HG02642 (cell line): ENCODE results near the gene TMF1.

Source experiments
- ATAC-seq: cut with Tn5 transposase; IDR thresholded peaks from one replicate; pipeline ENCODE4 v1.9.1; 2021; ENCODE audit warnings: mild to moderate bottlenecking; ENCODE audit not compliant: unreplicated experiment, poor library complexity

The TMF1 gene

GRCh38 chr3:69080233-69080920 is 28.2 kb upstream of the TMF1 start, which contains the start of gene UBA3:
Gene UBA3 (minus strand): TSS chr3:69080365. CDS start chr3:69080353, 12 bp downstream.
- peak; percentile 52 for ATAC-seq

- ATAC-seq, result peak; percentile 23
These were observed 27.4 kb upstream of the TMF1 start for GRCh38 chr3:69079269-69080159.

DNA sequence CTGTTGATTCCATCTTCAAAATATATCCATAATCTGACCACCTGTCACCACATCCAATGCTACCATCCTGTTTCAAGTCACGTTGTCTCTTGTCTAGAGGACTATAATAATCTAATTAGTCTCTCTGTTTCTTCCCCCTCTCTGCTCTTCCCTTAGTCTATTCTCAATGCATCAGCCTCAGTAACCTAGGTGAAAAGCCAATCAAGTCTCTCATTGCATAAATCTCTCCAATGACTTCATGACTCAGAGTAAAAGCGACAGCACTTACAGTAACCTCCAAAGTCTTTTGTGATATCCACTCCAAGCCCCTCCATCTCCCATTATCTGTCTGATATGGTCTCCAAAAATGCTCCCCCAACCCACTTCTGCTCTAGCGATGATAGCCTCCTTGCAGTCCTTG is 20.8 kb upstream of the TMF1 start:
- ATAC-seq, result no peak

DNA sequence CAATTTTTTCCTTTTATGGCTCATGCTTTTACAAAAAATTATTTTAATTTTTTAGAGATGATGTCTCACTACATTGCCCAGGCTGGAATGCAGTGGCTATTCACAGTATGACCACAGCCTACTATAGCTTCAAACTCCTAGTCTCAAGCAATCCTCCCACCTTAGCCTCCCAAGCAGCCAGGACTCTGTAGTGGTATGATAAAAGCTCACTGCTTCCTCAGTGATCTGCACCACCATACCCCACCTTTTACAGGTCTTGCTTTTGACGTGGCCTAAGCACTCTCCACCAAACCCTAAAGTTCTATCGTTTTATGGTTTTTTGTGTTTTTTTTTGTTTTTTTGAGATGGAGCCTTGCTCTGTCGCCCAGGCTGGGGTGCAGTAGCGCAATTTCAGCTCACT is 14.0 kb upstream of the TMF1 start:
- no peak for ATAC-seq

DNA sequence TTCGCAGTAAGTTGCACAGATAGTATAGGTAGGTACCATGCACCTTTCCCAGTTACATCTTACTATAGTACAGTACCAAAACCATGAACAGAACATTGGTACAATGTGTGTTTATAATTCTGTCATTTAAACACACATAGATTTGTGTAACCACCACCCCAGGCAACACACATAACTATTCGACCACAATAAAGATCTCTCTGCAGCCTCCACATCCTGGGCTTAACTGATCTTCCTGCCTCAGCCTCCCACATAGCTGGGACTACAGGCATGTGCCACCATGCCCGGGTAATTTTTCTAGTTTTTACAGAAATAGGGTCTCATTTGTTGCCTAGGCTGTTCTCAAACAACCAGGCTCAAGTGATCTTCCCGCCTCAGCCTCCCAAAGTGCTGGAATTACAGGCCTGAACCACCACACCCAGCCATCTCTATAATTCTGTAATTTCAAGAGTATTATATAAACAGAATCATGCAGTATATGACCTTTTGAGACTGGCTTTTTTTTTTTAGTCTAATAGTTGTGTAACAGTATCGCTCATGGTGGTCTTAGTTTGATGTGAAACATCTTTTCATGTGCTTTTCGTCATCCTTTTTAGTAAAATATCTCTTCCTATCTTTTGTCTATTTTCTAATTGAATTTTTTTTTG is 13.3 kb upstream of the TMF1 start:
- ATAC-seq, result no peak

DNA sequence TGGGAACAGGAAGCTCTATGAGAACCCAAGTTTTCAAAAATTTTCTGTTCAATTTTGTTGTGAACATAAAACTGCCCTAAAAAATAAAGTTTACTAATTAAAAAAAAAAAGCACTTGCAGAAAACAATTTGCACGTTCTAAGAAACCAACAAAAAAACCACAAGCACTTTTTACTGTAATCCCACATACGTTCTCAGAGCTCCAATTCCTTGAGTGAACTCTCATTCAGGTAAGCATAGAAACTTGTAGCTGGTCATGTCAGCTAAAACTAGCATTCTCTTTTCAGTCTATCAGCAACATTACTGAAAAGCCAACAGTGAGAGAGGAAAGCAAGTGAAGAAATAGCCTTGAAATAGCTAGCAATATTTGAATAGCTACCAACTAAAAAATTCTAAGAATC is 11.5 kb upstream of the TMF1 start:
- ATAC-seq, result no peak

GRCh38 chr3:69059688-69060087 is 7.6 kb upstream of the TMF1 start:
- ATAC-seq, result no peak

DNA sequence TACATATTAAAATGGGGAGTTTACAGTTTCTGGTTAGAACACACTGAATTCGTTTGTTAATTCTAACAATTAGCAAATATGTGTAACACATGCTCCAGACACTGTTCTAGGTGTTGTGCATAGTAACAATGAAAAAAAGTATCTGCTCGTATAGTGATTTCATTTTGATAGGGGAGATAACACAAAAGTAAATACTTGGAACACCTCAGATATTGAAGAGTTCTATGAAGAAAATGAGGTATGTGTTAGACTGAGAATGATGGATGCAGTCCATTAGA is 6.8 kb upstream of the TMF1 start:
- no peak for ATAC-seq

DNA sequence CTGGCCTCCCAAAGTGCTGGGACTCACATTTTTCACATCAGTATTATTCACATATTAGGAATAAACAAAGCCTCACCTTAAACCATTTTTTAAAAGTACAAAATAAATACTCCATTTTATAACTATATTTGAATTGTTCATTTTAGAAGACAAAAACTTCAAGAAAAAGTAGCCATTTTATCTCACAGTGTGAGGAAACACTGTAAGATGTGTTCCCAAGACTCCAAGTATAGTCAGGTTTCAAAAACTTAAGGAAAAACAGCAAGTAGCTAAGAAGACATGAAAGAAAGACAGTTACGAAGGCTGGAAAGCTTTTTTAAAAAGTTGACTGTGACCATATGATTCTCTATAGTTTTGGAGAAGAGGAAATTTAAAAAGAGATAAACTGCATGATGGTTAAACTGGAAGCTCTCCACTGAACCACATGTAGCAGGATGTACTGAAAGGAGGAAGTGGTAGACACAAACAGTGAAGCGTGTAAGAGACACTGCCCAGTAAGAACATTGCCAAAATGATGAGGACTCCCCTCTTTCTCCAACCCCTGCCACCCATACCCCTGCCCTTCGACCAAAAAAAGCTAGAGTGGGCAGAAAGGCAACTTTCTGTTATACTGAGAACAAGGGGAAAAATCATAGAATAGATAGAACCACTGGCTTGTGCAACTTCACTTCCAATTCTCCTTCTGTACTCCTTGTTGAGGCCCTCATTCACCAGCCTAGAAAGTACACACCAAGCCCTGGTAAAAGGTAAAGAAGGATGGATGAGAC is 6.2 kb upstream of the TMF1 start:
- peak; percentile 97 for ATAC-seq

DNA sequence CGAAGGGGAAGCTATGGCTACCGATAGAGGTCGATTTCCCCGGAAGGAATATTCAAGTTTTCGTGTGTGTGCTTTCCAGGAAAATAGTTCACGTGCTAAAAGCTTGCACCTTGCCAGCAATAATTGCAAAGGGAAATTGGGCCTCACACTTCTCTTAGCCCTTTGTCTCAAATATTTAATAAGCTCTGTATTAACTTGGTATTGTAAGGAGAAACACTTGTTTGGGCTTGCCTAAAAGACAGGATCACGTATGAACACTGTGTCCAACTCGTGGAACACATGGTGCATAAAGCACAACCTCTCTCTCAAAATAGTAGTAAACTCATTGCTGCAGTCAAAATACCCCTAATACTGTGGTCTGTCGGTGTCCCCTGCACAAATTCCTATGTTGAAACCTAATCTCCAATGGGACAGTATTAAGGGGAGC is 352 bp upstream of the TMF1 start:
- no peak for ATAC-seq

DNA sequence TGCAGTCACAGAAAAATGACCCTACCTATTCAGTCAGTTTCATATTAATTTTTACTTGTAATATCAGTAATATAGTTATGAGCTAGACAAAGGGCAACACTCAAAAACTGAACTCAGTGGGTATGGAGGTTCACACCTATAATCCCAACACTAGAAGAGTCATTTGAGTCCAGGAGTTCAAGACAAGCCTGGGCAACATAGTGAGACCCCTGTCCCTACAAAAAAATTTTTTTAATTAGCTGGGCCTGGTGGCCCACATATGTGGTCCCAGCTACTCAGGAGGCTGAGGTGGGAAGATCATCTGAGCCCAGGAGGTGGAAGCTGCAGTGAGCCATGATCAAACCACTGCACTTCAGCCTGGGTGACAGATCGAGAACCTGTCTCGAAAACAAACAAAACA is 3.1 kb downstream of the TMF1 start:
- ATAC-seq, result no peak

- no peak for ATAC-seq
These were observed 7.5 kb downstream of the TMF1 start for GRCh38 chr3:69044608-69045007.

GRCh38 chr3:69033470-69033869 is 18.7 kb downstream of the TMF1 start:
- no peak for ATAC-seq

GRCh38 chr3:69032737-69033136 is 19.4 kb downstream of the TMF1 start:
- ATAC-seq, result no peak

GRCh38 chr3:69032142-69032541 is 20.0 kb downstream of the TMF1 start:
- ATAC-seq, result no peak

DNA sequence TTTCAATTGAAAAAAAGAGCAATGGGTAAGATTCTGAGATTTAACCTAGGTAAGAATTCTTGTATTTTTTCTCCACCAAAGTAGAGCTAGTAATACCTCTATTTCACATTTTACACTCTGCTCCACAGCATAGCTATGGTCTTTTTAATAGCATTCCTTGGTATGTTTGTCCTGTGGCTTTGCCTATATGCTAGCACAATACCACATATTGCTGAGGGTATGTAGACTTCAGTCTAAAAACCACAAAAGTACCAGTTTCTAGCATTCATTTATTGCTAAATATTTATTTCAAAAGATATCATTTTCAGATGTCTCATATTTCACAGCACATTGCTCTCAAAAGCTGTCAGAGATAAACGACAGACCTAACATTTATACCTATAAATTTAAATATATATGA is 20.5 kb downstream of the TMF1 start:
- ATAC-seq, result no peak

- no peak for ATAC-seq
These were observed 31.3 kb downstream of the TMF1 start for GRCh38 chr3:69020857-69021256.

DNA sequence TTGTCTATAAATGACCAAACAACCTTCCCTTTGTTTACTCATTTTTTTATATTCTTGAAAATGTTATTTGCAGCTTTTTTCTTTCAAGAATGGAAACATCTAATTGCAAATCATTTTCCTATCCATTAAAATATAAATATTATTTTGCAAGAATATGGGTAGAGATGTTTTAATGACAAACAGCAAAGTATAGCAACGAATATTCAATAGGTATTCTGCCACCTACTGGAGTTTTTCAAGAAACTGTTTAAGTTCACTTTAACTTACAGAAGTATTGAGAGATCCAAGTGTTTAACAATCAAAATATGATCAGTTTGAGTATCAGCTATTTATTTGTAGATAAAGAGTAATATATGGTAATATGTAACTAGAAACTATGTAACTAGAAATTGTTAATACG is 31.7 kb downstream of the TMF1 start:
- no peak for ATAC-seq

DNA sequence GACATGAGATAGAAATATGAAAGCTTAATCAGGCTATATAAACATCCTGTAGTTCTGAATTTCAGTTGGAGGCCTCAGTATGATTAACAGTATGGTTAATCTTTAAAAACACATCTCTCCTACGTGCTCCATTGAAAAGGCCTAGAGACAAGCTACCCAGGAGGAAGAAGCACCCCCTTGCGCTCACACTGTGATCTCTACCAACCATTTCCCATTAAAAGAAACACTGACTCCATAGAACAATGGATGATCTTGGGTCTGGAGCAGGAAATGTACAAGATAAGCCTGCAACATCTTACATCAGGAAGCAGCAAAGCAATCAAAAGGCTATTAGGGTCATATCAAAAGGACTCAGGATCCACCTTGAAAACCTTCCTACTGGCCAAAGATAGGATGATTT is 35.2 kb downstream of the TMF1 start:
- ATAC-seq, result no peak

GRCh38 chr3:69016102-69016501 is 36.0 kb downstream of the TMF1 start:
- no peak for ATAC-seq
